ENCODE results near the gene ACAP2.

ACAP2 gene

DNA sequence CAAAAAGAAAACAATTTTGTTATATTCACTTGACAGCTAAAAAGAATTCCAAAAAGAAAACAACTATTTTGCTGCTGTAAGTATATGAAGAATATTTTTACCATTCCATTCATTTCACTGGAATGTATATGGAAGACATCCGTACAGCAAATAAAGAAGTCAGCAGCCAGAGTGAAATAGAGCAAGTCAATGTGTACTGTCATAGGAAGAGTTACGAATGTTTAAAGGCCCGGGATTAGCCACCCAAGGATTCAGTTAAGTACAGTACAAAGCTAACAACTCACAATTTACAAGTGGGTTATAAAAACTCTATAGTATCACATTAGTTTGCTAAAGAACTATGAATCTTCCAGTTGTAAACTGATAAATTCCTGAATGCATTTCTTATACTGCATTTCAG, 157.4 kb downstream of the ACAP2 start:
- DNase-seq, result no peak

DNA sequence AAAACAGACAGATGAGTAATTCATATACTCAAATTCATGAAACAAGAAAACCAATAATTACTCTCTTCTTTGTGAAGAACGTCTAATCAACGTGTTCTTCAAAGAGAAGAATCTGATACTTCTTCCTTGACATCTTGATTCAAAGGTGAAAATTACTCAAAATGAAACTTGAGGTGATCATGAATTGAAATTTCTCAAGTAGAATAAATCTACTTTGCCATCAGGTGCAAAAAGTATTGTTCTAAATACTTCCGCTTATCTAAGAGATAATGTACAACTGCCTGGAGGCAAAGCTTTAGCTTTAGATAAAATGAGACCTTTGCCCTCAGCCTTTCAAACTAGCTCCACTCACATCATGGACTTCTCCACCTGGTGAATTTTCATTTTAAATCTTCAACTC, 158.0 kb downstream of the ACAP2 start:
- no peak for DNase-seq

DNA sequence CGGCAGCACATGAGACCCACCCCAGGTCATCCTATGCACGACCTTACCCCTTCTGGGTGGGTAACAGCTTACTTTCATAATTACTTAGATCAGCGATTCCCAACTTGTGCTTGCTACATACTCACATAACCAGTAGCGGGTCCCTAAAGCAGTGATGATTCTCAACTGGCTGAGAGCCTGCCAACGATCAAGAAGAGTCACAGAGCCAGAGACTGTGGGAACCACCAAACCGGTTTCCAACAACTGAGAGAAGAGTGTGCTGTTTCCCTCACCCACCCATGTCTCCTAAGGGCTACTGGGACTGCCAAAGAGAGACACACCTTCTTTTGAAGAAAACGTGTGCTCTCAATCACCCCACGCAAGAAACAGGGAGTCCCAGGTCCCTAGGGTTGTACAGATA, 159.9 kb downstream of the ACAP2 start:
- DNase-seq, result no peak

DNA sequence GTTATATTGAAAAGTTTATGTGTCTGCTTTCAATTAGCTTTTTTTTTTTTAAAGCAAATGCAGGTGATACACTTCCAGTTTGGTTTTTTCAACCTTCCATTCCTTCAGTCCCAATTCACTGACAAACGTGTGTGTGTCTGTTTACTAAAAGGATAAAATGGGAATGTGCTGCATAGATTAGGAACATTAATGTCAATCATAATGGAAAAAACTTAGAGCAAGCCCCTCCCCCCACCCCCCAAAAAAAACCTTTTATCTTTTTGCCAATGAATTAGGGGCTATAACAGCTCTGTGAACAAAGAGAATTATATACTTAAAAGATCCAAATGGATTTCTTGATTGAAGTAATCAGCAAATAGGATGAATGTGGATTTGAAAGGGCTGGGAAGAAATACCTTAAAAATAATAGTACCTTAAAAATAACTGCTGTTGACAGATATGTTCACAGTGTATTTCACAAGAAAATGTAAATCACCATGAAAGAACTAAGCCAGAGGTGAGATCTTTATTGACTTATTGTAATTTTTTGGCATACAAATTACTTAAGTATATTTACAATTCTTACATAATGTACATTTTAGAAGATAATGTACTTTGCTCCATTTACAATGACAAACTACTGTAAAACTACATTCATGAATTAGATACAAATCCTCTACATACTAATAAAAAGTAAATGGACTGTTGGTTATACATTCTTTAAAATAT, 168.4 kb downstream of the ACAP2 start:
- no peak for DNase-seq

DNA sequence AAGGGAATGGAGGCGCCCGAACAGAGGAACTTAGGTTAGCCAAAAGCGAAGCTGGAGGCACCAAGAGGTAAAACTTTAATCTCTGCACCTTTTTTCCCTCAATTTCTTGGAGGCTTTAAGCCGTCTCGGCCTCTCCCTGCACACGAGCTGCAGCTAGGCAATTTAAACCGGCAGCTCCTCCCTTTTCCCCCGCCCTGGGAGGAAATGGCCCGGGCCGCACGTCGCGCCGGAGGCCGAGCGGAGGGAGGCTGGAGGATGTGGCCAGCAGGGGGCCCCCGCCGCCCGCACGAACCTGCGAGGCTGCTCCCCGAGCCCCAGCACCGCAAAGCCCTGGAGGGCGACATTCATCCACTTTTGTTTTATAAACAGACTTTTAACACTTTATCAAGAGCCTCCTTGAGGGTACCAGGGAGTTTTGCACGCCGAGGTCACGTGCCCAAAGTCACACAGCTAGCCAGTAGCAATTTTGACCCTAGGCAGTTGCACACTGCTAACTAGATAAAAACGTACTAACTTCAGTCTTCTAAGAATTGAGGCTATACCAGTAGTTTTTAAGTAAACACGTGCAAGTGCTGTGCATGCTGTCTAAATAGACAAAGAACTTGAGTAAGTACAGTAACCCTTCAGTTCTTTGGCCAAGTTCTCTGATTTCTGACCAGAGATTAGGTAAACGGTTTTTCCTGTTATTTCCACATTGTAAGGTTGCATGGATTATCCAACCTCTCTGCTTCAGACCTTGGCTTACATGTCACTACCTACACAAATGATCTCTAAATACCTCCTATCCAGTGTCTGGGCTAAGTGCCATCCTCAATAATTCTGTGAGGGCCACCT, 171.2 kb downstream of the ACAP2 start:
- DNase-seq, result peak; percentile 91

DNA sequence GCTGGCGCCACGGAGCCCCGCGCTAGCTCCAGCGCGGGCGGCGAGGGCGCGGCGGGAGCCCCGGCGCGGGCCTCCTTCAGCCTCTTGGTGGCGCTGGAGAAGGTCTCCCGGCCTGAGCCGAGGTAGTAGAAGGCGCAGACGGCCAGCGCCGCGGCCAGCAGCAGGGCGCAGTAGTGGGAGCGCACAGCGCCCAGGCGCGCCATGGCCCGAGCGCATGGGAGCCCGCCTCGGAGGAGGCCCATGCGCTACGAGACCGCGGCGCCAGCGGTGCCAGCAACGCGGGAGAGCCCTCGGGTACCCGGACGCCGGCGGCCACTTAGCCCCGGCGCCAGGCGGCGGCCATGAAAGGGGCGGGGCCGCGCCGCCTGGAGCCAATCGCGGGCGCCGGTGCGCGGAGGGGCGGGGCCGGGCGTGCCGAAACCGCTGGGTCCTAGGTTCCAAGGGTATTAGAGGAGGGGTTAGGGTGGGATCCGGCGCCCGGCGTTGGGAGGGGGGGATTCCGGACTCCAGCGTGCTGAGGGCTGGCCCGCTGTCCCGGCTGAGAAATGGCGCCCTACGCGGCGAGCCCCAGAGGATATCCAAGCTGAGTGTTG, 171.9 kb downstream of the ACAP2 start, which contains the start of gene XXYLT1:
XXYLT1 (minus strand) TSS at position 343 of the 593 bp plus-strand sequence; CDS start at position 242, 101 bp downstream.
- DNase-seq, result peak; percentile 88

DNA sequence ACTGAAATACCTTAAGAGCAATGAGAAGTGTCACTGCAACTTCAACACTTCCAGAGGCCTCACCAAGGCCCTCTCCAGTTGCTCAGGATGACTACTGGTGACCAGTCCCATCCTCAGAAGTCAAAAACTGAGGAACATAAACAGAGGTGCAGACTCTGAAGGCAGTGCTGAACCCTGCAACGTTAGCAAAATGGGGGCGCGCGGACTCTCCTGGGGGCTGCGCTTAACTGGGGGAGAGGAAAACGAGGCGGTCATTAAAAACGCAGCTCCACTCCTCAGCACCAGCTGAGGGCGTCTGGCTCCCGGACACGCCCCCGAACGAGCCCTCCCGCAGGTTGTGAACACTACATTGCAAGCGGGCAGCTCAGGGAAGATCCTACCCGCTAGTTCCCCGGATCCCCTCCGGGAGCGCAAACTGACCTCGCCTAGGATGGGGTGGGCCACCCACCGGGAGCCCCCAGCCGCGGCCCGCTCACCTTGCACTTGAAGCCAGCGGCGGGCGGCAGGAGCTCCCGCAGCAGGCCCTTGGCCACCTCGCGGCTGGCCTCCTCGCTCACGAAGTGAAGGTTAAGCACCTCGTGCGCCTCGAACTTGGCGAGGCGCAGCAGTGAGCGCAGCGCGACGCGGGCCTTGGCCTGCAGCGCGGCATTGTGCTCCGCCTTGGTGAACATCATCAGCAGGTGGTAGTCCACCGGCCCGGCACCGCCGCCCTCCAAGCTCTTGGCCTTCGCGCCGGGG, 172.6 kb downstream of the ACAP2 start:
- peak; percentile 46 for DNase-seq

DNA sequence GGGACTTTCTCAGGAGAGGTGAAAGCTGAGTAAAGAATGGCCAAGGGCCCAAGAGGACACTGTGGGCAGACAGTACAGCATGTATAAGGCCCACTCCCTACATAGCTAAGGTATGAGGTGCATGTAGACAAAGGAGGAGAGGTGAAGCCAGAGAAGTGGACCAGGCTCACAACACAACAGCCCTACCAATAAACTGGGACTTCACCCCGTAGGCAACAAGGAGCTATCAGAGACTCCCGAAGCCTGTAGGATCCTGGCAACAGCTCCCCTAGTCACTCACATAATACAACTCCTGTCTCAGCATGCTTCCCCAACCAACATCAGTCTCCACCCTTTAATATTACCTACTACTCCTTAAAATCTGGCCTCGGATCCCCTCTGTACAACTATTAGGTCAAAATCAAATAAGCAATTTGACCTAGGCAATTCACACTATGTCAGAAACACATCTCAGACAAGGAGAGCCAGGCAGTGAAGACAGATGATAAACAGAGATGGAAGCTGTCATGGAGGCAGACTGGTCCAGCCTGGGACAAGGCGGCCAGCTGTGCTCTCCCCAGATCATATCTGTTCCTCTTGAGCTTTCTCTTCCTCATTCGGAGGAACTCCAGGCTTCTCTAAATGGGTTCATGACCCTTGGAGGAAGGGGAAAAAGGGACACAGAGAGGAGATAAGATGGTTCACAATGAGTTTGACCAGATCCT, 173.3 kb downstream of the ACAP2 start:
- no peak for DNase-seq

DNA sequence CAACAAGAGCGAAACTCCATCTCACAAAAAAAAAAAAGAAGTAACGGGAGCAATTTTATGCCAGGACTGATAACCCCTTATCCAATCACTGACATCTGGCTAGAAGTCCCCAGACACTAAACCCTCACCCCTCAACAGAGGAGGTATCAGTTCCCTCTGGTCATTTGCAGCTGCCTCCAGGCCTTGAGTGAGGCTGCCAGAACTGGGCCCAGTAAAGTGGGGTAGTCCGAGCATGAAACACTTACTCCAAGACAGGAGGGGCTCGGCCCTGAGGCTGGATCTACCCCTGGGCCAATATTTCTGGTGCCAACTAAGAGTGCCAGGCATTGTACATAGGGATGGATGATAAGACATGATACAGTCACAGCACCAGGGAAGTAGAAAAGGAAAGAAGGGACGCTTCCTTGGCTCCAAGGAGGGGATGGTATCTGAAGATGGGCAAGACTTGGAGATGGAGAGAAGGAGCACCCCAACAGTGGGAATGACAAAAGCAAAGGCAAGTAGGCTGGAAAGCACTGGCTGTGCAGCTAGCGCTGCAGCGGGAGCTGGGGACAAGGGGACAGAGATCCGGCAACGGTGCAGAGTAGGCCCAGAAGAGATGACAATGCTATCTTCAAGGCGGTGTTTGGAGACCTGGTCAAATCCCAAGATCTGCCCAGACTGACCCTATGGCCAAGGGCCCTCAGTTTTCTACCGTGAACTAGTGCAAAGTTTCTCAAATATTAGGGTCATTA, 174.1 kb downstream of the ACAP2 start:
- no peak for DNase-seq

DNA sequence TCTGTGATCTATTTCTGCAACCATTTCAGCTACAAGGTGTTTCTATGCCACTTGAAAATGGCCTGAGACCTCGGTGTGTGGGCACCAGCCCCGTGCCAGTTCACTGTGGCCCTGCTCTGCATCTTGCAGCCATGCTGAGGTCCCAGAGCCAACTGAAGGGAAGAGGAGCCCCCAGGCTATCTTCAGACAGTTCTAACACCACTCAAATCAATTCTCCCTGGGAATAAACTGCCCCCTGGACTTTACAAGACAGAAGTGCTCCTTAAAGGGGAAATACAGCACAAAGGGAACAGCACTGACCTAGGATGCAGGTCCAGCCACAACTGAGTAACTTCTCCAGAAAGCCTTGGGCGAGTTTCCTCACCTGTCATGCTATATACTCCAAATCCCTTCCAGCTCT, 175.7 kb downstream of the ACAP2 start:
- DNase-seq, result no peak

DNA sequence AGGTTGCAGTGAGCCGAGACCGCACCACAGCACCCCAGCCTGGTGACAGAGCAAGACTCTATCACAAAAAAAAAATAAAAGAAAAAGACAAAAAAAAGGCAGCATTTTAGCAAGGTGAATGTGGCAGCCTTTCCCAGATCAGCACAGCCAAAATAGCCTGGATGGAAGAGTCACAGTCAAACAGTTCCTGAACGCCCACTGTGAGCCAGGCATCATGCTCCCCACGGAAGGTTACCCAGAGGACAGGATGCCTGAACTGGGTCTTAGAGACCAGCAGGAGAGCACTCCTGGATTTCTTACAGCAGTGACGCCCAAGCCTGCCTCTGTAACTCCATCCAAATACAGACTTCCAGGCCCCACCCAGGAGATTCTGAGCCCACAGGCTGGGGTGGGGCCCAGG, 176.4 kb downstream of the ACAP2 start:
- no peak for DNase-seq

DNA sequence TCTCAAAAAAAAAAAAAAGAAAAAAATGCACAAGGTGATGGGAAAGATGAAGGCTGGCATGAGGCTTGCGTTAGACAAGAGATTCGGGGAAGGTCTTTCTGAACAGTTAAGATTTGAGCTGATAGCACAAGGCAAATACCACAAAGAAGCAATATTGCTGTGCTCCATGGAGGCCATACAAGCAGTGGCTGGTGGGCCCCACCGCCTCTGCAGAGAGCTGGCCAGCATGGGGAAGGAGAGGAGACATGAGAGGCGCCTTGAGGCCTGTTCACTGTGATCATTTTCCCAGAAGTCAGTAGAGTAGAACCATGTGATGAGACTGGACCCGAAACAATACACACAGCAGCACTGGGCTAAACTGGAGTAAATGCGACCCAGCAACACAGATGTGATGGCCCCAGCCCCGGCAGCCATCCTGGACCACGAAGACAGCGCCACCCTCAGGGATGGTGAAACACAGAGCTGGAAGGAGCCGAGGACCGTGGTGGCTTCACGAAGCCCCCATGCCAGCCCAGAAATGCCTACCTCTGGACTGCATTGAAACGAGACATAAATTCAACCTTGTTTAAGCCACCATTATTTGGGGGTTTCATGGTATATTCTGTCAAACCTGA, 177.3 kb downstream of the ACAP2 start:
- no peak for DNase-seq

DNA sequence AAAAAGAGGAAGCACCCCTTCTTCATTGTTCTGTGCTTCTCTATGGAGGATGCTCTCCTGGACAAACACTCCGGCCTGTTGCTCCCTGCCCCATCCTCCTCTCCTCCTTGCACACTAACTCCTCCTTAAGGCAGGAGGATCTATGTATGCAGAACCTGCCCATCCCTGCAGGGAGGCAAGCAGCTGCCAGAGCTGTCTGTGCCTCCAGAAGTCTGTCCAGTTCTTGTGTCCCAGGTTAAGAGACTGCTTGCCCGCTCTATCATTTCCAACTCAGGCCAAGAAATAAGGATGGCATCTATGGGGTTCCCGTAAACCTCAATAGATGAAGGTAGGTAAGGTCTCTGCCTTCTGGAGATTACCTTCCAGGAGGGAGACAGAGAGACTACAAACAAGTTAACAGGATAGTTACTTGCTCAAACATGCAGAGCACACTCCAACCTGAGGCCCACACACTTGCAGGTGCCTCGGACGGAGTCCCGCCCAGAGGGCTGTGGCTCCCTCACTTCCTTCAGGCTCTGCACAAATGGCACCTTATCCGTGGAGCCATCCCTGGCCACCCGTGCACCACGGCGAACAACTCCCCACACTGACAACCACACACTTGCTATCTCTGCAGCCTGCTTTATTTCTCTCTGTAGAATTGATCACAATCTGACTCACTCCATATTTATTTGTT, 178.8 kb downstream of the ACAP2 start:
- no peak for DNase-seq

DNA sequence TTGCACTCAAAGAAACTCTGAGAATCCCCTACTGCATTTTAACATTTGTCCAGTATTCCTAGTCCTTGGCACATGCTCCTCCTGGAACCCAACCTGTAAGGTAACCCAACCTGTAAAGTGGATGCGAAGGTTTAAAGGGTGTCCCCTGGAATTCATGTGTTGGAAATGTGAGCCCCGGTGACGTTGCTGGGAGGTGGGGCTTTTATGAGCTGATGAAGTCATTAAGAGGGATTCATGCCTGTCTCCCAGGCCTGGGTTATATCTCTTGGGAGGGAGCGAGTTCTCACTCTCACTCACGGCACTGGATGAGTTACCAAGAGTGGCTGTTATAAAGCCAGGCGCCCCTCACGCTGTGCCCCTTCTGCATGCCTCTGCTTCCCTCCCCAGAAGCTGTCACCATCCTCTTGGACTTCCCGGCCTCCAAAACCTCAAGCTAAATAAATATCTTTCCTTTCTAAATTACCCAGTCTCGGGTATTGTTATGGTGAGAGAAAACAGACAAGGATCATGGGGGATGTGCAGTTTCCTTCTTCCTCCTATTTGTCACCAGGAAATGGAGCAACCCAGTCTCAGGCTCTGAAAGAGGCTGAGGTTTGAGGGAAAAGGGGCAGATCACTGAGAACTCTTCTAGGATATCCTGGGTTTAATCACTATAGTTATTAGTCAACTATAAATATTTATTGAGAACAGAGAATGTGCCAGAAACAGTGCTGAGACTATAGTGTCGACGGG, 179.5 kb downstream of the ACAP2 start:
- no peak for DNase-seq

DNA sequence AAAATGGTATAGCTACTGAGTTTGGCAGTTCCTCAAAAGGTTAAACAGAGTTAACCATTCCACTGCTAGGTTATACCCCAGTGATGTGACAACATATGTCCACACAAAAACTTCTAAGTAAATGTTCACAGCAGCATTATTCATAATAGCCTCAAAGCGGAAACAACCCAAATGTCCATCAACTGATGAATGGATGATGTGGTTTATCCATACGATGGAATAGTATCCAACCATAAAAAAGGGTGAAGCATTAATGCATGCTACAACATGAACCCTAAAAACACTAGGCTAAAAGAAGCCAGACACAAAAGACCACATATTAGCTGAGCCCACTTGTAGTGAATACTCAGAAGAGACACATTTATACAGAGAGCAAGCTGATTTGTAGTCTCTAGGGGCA, 180.9 kb downstream of the ACAP2 start:
- DNase-seq, result no peak

DNA sequence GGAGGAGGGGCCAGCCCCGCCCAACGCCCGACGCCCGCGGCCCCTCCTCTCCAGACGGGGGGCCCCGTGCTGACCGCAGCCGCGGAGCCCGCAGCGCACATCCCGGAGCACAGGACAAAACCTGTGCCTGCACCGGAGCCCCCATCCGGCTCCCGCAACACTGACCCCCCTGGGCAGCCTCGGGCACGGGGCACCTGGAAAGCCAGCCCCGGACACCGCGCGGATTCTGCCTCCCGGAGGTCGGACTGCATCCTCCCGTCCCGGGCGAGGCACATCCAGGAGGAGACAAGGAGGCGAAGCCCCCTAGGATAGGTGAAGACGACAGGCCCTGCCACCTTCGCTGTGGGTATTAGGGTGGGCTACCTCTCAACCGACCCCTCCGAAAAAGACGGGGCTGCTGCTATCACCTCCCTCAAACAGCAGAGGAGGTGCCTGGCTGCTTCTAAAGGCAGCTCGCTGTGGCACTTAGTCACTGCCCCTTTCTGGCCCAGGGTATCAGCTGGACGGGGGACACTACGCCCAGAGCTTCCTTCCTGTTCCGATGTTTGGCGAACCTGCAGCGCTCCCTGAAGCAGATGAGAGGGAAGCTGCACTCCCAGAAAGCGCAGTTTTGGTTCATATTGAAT, 182.4 kb downstream of the ACAP2 start:
- DNase-seq, result no peak

DNA sequence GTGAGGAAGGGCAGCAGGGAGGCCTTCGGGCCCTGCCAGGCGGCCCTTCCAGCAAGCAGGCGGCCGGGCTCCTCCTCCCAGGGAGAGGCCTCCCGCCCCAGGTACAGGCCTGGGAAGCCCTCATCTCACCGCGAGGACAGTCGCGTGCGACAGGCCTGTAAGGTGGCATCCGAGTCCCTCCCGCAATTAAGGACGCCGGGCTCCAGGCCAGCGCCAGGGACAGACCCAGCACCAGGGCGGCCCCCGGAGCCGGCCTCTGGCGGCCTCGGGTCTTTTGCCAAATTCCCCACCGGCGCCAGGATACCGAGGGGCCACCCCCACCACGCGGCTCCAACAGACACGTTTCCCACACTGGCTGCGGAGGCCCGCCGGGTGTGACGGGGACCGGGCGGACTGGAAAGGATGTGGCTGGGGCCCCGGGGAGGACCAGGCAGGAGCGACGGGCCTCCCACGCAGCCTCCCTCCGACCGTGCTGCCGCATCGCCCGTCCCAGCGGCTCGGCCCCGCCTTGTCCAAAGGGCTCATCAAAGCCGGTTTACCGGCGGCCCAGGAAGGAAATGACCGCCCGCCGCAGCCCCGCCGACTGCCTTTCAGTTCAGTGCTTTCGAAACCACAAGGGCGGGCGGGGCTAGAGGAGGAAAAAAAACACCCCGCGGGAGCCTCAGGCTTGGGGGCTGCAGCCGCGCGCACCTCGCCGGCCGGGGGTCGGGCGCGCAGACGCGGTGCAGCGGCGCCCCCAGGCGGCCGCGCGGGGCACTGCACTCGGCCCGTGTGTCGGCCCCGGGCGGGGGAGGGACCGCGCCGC, 183.1 kb downstream of the ACAP2 start:
- peak; percentile 86 for DNase-seq

DNA sequence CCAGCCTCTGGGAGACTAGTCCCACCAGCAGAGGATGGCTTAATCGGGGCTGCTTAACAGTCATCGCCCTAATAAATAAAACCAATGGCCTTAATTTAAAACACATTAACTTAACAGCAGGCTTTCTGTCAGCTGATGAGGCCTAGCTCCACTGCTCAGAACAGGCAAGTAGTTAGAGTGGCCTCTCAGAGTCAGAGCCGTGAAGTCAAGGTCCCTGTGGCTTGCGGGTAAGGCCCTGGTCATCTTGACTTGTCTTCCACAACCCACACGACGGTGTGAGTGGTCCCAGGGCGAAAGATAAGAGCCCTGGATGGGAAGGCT, 183.7 kb downstream of the ACAP2 start:
- peak; percentile 20 for DNase-seq

Data from stimulated activated CD4-positive, alpha-beta T cell treated with anti-CD3 and anti-CD28 coated beads, Interleukin-4, amount 100 ng/mL, for 24 hours (primary cell).